NCI-H2171 treated with DMSO at 0.1 percent for 48 hours (cell line): Measurements from ENCODE around the gene RMI2.
"Not testable (repeated sequence)": the region's sequence is repeated elsewhere in the genome, so short reads cannot be mapped to it uniquely, and the experiment has no call there.

ENCODE experiments used
- DNase-seq: peaks from one replicate; lab custom pipeline; 2025; lab: John Stamatoyannopoulos, UW

RMI2 gene

DNA sequence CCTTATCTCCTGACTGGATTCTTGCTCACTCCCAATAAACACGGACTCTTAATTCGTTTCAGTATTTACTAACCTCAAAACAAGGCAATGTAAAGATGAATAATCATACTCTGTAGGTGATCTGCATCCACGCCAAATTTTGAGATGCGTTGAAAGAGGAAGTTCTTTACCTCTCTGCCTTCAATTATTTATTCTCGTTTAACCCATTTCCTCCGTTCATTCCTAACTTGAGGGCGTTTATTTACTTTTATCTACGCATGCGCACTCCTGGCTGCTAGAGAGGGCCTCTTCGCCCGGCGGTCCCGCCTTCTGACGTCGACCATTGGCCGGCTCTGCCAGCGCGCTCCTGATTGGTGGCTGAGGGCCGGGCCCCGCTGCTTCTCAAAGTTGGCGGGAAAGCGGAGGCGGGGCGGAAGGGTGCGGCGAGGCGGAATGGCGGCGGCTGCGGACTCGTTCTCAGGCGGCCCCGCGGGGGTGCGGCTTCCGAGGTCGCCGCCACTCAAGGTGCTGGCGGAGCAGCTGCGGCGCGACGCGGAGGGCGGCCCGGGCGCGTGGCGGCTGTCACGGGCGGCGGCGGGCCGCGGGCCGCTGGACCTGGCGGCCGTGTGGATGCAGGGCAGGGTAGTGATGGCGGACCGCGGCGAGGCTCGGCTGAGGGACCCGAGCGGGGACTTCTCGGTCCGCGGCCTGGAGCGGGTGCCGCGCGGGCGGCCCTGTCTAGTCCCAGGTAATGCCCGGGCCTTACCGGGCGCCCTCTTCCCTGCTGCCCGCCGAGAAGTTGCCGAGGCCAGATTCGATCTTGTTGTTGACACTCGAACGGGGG is at the start of gene RMI2:
Gene RMI2 (plus strand): TSS at position 420 of the 823 bp plus-strand sequence. CDS start 13 bp downstream, at position 433.
- peak; percentile 97 for DNase-seq

DNA sequence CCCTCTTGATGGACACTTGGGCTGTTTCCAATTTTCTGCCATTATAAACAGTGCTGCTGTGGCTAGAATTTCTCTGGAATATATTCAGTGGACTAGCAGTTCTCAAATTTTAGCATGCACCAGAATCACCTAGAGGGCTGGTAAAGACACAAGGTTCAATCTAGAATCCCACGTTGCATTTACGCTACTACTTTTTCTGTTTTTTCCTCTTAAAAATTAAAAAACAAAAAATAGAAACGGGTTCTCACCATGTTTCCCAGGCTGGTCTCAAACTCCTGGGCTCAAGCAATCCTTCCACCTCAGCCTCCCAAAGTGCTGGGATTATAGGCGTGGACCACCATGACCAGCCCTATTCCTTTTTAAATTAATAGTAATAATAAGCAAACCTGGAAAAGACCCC is 49.6 kb upstream of the RMI2 start:
- no peak for DNase-seq

DNA sequence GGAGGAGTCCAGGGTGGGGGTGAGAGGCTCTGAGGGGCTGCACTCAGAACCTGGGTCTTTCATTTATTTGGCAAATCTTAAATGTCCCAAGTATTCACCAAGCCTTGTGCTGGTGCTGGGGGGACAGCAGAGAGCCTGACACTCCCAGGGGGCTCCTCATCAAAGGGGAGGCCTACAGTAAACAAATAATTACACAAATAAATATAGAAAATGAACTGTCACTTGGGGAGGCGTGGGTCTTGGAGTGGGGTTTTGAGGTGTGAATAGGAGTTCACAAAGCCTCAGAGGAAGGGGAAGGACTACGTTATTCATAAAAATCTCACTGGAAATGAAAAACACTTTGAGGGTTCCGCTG is 48.9 kb upstream of the RMI2 start:
- no peak for DNase-seq

DNA sequence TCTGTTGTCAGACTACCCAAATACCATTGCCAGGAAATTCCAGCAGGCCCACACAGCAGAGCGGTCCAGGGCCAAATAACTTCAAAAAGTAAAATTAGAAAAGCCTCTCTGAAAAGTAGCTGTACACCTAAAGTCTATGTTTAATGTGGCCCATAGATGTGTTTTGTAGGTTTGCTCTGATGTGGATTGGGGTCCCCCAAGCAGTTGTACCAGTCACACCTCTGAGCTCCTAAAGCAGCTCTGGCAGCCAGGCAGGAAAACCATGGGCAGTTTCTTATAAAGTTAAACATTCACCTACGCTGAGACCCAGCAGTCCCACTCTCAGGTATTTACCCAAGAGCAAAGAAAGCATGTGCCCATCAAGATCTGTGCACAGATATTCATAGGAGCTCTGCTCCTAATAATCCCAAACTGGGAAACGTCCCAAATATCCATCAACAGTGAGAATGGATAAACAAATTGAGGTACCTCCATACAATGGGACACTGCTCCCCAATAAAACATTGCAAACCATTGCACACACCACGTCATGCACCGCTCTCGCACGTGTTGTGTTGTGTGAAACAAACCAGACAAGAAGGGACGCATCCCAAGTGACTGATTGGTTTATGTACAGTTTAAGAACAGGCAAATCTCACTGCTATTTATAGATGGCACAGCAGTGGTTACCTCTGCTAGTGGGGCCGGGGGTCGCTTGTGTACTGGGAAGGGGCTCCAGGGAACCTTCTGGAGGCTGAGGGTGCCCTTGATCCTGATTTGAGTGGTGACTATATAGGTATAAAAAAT is 48.4 kb upstream of the RMI2 start:
- DNase-seq = peak; percentile 49

DNA sequence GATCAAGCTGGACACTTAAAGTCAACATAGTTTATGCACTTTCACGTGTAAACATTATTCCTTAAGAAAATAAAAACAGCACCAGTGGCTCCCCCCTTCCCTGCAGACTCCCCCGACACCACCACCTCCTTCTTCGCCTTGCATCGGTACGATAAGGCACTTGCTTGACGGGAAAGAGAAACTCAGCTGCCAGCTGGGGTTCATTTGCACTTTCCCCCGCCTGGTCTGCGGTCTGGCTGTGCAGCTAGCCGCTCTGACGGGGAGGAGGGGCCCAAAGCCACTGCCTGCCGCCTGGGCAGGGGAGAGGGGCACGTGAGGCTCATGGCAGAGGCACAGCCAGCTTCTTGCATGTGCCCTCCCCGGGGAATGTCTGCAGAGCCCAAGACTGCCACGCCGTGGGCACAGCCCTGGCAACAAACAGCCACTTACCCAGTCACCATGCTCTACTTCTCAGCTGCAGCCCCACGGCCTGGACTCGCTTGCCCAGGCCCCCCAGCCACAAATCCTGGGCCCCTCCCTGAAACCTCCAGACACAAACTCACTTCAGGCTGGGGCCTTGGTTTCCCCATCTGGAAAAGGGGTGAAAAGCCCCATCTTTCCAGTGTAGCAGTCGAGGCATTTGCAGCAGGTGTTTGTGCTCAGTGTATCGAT is 47.6 kb upstream of the RMI2 start:
- DNase-seq = peak; percentile 91

DNA sequence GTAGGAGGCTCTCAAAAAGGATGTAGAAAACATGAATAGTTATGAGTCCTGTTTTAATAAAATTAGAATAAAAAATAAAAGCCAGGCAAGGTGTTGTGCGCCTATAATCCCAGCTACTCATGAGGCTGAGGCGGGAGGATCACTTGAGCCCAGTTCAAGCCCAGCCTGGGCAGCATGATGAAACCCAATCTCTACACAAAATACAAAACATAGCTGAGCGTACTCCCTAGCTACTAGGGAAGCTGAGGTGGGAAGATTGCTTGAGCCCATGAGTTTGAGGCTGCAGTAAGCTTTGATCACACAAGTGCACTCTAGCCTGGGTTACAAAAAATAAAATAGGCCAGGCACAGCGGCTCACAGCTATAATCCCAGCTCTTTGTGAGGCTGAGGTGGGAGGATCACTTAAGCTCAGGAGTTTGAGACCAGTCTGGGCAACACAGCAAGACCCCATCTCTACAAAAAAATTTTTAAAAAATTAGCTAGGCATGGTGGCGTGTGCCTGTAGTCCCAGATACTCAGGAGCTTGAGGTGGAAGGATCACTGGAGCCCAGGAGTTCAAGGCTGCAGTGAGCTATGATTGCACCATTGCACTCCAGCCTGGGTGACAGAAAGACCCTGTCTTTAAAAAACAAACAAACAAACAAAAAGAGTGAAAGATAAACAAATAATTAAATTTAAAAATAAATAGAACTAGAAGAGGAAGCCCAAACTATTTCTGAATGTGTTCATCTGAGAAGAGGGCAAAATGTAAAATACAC is 46.9 kb upstream of the RMI2 start:
- peak; percentile 40 for DNase-seq

DNA sequence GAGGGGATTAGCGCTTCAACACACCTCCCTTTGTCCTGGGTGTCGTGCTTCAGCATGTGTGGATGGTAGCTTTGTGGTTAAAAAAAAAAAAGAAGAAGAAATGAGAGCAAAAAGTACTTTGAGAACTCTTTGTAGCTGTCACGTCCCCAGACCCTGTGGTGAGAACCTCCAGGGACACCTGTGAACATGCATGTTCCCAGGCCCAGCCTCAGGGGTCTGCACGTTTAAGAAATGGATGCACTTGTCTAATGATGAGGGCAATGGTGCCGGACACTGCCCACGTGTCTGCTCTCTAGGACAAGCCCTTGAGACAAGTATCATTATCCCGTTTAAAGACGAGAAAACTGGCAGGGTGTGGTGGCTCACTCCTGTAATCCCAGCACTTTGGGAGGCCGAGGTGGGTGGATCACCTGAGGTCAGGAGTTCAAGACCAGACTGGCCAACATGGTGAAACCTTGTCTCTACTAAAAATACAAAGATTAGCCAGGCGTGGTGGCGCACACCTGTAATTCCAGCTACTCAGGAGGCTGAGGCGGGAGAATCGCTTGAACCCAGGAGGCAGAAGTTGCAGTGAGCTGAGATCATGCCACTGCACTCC is 46.2 kb upstream of the RMI2 start:
- DNase-seq = not testable (repeated sequence)

DNA sequence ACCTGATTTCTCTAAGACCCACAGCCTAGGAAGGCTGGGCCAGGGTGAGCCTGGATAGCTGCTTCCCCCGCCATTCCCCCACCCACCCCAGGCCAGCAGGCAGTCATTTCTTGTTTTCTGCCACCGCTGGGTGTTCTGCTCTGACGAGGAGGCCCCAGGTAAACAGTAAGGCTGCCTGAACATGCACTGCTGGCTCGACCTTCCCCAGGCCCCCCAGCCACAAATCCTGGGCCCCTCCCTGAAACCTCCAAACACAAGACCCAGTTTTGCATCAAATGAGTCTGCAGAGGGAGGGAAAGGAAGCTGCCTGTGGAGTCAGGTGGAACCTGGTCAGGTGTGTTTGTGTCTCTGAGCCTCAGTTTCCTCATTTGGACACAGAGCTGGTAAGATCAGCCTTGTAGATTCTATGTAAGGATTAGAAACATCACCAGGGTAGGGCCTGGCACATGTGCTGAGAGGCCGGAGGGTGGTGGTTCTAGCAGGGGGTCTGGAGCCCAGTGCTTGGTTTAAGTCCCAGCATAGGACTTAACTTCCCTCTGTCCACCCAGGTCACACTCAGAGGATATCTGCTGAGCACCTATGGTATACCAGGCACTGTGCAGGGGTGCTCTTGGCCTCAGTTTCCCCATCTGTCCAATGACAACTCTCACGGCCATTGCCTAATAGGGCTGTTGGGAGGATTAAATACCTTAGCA is 45.2 kb upstream of the RMI2 start:
- DNase-seq = no peak

DNA sequence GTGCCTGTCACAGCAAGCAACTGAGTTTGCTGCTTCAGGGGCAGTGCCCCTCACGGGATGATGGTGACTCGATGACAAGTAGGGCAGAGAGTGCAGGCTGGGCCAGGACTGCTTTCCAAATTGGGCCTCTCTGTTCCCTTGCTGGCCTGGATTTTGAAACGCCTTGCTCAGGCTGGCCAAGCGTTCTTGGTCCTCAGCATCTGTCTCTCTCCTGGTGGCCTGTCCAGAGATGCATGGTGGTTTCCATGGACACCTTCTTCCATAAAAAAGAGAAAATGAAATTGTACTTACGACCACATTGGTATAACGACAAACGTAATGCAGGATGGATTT is 44.7 kb upstream of the RMI2 start:
- no peak for DNase-seq

DNA sequence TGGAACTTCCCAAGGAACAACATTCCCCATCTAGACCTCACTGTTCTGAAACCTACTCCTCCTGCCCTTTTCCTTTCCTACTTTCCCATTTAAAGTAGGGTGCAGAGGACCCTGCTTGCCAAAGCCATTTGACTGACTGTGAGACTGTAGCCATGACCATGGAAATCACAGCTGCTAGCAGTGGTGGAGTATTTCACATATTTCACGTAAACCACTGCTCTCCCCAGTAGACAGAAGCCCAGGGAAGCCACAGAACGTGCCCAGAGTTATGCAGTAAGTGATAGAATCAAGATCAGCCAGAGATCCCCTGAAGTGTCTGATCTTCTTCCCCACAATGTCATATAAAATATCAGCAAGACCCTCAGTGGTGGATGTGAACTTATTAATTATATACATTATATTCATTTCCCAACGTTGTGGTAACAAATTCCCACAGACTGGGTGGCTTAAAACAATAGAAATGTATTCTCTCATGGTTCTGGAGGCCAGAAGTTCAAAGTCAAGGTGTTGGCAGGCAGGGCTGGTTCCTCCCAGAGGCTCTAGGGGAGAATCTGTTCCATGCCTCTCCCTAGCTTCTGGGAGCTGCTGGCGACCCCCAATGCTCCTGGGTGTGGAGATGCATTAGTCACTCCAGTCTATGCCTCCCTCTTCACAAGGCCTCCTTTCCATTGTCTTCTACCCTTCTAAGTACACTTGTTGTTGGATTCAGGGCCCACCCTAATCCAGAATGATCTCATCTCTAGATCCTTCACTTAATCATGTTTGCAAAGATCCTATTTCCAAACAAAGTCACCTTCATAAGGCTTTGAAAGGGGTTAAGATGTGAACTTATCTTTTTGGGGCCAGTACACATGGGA is 43.4 kb upstream of the RMI2 start:
- DNase-seq = no peak

DNA sequence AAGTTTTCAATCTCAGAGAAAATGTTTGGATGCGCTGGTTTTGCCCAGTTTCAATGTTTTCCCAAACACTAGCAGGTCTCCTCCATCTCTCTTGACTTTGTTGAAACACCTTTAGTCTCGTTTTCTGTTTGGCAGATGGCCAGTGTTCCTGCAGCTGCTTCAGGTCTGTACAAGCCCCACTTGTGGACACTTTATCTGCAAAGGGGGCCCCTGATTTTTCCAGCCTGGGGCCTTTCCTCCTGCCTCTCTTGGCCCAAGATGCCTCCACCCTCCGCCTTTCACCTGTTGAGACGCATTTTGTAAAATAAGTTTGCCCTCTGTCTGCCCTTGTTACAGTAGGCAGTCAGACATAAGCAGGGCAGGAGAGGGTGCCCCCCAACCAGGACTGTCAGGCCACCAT is 42.3 kb upstream of the RMI2 start:
- peak; percentile 86 for DNase-seq

DNA sequence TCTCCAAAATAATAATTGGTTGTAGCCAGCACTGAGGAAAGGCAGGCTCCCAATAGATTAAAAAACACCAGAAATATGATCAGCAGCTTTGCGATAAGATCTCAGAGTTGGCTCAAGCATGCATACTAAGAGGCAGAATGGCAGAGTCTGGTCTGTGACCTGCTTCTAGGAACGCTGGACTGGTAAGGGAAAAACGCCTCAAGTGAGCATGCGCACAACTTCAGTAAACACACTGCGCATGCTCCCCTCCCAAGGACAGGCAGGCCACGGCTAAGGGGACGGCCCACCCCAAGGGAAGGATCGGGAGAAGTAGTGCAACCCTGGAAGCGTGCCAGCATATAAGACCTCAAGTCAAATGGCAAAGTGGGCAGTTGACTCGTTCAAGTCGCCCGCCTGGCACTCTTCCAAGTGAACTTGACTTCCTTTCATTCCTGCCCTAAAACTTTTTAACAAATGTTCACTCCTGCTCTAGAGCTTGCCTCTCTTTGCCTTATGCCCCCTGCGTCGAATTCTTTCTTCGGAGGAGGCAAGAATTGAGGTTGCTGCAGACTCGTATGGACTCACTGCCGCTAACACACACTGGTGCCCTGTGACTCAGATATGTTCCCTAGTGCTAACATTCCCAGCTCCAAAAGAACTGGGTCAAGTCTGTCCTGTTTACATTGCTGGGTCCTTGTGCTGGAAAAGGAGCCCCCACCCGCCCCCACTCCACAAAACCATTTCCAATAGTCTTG is 41.7 kb upstream of the RMI2 start:
- DNase-seq = peak; percentile 86

DNA sequence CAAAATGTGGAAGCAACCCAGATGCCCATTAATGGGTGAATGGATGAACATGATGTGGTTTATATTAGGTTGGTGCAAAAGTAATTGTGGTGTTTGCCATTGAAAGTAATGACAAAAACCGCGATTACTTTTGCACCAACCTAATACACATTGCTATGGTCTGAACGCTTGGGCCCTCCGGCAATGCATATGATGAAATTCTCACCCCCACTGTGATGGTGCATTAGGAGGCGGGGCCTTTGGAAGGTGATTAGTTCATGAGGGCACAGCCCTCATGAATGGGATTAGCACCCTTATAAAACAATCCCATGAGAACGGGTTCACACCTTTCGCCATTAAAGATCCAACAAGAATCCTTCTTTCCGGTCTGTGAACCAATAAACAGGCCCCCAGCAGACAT is 38.9 kb upstream of the RMI2 start:
- no peak for DNase-seq

DNA sequence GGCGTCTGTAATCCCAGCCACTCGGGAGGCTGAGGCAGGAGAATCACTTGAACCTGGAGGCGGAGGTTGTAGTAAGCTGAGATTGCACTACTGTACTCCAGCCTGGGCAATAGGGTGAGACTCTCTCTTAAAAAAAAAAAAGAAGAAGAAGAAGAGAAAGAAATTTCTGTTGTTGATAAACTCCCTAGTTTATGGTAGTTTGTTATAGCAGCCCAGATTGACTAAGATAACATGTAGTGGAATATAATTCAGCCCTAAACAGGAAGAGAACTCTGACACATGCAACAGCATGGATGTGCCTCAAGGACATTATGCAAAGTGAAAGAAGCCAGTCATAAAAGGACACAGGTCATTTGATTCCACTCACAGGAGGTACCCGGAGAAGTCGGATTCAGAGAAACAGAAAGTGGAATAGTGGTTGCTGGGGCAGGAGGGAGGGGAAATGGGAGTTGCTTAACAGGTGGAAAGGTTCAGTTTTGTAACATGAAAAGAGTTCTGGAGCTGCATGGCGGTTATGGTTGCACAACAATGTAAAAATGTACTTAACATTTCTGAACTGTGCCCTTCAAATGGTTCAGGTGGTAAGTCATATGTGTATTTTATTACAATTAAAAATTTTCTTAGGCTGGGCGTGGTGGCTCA is 38.1 kb upstream of the RMI2 start:
- DNase-seq = no peak

DNA sequence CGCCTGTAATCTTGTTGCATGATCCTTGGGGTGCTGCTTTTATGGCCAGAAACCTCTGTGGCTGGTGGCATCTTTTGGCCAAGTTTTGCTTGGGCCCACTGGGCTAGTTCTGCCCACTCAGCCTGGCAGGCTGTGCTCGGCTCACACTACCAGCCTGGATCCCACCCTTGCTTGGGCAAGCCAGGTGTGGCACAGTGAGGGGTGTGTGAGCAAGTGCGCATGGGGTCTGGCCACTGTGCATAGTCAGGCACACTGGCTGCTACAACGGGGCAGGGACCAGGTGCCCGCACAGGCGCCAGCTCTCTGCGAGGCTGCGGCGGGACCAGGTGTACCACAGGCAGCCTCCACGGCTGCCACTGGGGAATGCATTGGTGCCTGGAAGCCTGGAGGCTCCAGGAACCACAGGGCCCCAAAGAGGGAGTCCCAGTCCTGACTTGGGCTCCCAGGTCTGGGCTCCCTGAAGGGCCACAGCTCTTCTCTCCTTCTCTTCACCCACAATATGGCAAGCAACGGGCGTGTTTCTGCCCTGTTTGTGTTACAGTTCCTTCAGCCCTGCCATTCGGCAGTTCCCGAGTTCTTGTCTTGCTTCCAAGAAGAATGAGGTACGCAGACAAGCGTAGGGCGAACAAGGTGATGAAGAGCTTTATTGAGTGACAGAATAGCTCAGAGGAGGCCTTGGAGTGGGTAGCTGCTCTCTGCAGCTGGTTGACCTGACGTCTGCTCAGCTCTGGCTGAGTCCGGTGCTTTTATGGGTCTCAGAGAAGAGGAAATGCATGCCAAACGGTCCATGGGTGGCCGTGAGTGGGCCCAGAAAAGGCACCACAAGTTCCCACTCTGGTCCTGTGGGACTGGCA is 37.4 kb upstream of the RMI2 start:
- DNase-seq = no peak

DNA sequence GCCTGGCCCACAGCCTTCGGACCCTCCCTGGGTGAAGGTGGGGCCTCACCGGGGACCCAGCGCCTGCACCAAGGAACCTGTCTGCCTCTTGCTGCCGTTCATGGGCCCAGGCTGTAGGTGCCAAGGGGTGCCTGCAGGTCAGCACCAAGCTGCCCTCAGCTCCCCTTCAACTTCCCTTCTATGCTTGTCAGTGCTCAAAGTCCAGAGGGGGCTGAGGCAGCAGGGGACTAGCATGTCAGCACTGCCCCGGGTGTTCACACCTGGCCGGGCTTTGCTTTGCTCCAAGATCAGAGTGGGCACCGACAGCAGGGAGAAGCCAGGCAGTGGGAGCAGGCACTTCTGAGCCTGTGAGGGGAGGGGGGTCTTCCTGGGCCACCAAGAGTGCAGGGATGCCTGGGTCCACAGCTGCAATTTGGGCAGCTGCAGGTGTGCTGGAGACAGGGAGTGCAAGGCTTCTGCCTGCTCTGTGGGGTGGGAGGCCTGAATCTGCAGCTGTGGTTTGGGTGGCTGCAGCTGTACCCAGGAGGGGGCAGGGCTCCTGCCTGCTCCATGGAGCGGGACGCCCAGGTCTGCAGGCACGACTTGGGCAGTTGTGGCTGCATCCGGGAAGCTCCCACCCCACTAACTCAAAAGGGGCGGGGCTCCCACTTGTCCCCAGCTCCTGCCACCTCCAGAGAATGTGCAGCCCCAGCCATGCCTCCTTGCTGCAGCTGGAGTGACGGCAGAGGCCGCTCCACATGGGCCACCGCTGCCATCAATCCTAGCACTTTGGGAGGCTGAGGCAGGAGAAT is 36.6 kb upstream of the RMI2 start:
- DNase-seq = no peak

DNA sequence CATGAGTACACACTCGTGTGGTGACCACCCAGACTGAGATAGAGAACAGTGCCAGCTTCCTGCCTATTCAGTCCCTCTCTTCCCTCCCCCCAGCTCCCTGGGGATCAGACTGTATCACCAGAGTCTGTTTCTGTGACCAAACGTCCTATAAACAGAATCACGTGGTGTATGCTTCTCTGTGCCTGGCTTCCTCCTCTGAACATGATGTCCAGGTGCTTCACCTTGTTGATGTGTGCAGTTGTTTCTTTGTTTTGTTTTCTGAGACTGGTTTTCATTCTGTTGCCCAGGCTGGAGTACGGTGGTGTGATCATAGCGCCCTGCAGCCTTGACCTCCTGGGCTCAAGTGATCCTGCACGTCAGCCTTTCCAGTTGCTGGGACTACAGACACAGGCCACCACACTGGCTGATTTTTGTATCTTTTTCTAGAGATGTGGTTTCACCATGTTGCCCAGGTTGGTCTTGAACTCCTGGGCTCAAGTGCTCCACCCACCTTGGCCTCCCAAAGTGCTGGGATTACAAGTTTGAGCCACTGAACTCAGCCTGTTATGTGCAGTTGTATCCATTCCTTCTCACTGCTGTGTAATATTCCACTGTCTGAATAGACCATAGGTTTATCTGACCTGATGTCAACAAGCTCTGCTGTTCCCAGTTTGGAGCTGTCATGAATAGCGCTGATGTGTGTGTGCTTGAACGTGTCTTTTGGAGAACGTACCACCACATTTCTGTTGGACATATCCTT is 35.2 kb upstream of the RMI2 start:
- DNase-seq = peak; percentile 47
